GM21529 (cell line): ENCODE results near the gene CABLES1.

Source experiments
- ATAC-seq: cut with Tn5 transposase; IDR thresholded peaks from one replicate; pipeline ENCODE4 v1.9.1; 2021; ENCODE audit not compliant: unreplicated experiment

CABLES1 gene

DNA sequence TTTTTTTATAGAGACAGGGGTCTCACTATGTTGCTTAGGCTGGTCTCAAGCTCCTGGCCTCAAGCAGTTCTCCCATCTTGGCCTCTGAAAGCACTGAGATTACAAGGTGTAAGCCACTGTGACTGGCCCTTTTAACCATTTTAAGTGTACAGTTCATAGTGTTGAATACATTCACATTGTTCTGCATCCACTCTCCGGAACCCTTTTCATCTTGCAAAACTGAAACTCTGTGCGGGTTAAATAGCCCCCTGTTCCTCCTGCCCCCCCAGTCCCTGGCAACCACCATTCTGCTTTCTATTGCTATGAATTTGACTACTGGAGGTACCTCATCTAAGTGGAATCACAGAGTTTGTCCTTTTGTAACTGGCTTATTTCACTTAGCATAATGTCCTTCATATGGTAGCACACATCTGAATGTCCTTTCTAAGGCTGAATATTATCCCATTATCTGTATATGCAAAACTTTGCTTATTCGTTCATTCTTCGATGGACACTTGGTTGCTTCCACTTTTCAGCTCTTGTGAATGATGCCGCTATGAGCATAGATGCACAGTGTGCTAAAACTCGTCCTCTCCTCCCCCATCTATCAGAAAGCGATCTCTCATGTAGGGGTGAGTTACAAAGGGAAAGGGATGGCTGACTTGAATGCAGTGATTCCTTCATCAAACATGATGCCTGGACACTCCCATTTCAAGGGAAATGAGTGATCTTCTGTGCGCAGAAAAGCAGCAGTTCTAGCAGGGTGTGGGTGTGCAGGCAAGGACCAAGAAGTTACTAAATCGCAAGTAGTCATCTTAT lies 30.2 kb downstream of the CABLES1 start:
- ATAC-seq = no peak

DNA sequence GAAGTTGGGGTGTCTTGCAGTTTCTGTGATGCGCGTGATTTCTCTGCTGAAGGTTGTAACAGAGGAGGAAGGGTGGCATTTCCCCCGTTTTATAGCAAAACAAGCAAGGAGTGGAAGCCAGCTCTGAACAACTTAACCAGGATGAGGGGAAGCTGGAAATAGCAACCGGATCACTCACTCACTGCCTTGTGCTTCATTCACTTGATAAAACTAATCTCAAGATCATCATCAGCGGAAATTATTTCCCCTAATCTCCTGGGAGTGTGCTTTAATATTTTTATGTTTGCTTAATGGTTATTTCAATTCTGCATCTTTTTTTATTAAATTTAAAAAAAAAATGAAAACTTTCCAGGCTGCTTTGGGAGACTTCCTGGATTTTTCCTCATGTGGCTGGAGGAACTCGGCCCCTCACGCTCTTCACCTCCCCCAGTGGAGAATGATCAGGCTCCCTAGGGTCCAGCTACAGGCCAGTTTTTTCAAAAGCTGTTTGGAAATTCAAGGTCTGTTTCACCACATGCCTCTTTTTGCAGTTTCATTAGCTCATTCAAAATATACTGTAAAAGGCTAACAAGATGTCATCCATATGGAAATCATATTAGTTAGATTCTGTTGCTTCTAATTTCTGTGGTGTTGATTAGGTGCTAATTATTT lies 31.7 kb downstream of the CABLES1 start:
- ATAC-seq = no peak

DNA sequence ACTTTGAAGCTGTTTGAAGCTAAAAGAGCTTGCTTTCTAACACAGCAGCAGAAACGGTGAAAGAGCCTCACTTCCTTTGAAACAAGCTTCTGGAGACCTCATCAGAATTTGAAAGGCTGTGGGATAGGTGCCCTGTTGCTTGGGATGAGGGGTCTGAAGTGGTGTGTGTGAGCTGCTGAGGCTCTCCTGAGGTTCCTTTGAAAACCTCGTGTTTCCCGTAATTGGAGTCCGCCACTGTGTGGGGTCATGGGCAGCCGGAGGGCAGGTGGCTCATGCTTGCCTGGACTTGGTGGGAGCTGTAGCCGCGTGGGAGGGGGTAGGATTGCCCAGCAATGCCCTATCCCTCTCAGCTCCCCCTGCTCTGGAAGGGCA lies 34.4 kb downstream of the CABLES1 start:
- ATAC-seq = no peak

DNA sequence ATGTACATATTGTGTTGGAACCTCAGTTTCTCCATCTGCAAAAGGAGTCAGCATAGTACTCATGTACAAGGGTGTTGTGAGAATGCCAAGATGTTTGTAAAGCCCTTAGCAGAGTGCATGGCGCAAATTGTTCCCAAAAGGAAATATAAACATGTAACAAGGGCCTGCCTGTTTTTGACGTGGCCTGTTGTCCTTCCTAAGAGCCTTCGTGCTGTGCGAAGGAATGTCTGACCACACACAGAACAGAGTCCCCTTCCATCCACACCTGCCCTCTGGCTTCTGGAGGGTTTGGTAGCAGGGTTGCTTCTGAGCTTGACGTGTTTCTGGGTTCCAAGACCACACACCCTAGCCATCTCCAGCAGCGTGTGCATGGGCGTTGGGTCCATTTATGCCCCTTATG lies 34.9 kb downstream of the CABLES1 start:
- no peak for ATAC-seq

DNA sequence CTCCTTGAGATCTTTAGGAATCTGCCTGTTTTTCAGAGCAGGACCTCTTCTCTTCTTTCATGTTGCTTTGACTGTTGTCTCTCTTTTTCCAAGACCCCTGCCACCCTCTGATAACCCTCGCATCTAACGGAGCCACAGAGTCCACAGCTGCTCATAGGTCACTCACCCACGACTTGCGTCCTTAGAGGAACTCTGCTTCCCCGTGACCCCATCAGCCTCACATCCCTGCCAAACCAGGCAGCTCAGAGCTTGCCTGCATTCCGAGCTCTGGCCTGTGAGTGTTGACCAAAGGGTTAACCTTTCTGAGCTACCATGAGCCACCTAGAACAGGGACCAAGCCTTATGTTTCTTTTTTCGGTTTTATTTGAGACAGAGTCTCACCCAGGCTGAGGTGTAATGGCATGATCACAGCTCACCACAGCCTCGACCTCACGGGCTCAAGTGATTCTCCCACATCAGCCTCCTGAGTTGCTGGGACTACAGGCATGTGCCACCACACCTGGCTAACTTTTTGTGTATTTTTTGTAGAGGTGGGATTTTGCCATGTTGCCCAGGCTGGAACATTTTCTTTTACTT lies 36.4 kb downstream of the CABLES1 start:
- no peak for ATAC-seq

DNA sequence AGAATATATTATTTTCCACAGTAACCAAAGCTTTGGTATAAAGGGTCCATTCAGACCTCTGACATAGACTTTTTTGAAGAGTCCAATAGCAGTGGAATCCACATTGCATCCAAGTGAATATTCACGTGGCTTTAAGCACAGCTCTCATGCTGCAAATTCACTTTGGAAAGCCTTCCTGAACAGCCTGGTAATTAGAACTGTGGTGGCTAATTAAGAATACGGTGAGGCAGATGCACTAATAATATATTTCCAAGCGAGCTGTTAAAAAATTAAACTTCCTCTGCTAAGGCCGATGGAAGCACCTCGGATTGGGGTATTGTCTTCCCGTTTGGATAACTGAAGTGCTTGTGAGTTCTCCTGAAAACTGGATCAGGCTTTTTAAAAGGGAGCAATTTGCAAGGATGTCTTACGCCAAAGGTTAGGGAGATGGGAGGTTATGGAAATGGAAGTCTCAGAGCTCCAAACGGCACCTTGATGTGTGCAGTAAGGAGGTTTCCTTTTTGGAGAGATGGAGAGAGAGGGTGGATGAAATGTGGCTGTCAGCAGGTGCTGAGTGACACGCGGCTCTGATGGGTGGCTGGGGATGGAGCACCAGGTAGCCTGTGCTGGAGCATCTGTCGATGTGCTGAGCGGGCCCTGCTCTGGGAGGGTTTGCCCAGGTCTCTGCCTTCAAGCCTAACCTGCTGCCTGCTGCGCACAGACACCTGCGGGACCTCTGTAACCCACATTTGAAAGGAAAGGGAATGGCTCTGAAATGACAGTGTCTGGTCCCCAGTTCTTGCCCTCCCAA lies 37.5 kb downstream of the CABLES1 start:
- ATAC-seq = no peak

DNA sequence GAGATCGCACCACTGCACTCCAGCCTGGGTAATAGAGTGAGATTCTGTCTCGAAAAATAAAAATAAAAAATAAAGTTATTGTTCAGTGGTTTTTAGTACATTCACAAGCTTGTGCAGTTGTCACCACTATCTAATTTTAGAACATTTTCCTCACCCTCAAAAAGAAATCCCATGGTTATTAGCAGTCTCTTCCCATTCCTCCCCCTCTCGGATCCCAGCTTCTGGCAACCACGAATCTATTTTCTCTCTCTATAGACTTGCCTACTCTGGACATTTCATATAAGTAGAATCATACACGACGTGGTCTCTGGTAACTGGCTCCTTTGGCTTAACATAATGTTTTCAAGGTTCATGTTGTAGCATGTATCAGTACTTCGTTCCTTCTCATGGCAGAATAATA lies 38.6 kb downstream of the CABLES1 start:
- ATAC-seq = no peak

DNA sequence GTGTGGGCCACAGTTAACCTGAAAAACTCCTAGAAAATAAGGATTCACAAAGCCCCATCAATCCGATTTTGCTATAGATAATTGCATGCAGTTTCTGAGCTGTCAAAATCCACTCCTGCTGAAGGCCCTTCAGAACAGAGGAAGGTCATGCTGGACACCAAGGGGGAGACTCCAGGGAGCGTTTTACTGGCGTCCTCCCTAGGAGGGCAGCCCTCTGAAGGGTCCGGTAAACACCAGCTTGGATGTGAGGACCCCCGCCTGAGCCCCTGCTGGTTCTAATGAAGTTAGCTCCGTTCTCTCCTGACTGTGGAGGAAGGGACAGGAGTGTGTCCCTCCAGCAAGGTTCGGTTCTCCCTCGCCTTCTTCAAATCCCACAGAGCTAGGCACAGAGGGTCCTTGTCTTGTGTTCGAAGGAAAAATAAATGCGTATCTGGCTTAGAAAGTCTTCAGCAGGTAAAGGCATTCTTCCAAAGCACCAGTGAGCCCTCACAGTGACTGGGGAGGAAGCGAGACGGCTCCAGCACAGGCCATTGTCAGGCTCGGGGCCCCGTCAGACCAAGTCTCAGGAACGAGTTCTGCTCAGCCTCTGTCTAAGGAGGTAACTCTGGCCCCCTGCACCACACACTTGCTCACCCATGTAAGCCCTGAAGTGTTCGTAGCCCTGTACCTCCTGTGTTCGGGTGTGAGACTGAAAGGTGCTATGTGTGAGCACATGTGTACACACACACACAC lies 41.6 kb downstream of the CABLES1 start:
- ATAC-seq = no peak

DNA sequence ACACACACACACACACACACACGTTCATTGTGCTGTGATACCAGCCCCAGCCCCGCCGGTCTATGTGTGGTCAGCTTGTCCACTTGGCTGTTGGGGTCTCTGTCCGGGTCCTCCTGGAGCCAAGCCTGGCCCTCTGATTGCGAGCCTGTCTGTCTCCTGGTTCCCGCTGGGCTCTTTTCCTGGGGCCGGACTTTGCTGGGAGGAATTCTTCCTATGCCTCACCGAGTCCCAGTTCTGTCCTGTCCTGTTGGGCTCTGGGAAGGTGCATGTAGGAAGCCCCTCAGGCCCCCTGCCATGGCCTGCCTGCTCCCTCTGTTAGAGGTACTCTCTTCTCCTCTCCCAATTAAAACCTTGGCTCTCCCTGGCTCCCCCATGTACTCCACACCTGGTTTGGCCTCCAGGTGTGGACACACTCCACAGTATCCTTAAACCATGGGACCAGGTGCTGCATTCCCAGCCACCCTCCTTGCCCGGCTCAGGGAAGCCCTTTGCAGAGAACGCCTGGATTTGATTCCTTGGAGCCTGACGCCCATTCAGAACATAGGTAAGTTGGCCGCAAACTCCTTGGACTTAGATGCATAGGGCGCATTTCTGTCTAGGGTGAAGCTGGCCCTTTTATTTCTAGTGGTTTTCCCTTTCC lies 42.3 kb downstream of the CABLES1 start:
- ATAC-seq = no peak

DNA sequence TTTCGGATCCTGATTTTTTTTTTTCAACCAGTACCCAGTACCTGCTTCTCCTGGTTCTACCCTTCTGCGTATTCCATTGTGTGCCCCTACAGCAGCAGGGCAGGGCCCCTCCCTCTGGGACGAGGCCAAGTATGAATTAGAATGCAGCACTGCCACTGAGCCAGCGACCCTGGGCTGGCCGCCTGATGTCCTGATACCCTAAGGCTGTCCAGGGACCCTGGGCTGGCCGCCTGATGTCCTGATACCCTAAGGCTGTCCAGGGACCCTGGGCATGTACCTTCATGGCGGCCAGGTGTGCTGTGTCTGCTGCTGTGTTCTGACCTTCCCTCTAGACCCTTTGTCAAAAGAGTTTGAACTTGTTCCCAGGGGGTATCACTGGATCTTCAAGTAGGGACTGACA lies 42.9 kb downstream of the CABLES1 start:
- ATAC-seq = no peak

DNA sequence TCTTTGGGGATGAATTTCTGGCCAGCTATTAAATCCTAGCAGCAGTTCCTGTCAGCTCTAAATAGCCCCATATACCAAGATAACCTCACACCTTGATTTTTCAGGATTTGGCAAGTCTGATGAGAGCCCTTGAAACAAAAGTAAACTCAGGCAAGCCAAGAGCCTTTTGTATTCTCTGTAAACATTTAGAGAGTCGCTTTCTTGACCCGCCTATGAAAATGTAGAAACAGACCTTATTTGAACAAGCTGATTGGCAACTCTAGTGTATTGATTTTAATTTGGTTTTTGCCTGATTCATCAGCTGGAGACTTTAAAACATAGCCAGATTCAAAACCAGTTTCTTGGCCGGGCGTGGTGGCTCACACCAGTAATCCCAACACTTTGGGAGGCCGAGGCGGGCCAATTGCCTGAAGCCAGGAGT lies 43.4 kb downstream of the CABLES1 start:
- ATAC-seq = no peak

DNA sequence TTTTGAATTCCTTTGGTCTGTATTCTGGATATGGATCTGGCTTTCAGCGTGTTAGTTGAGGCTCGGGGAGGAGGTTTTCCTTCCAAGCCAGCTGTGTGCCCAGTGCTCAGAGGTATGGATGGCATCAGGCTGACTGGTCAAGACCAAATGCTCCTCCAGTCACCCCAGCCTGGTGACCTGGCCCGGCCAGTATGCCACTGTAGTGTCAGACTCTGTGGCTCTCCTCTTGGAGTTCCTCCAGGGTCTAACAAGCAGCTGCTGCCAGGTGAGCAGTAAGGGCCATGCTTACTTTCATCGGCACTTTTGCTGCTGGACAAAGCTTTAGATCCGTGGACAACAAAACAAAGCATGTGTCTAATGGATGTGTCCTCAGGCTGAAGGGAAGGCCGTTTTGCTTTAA lies 44.1 kb downstream of the CABLES1 start:
- no peak for ATAC-seq

DNA sequence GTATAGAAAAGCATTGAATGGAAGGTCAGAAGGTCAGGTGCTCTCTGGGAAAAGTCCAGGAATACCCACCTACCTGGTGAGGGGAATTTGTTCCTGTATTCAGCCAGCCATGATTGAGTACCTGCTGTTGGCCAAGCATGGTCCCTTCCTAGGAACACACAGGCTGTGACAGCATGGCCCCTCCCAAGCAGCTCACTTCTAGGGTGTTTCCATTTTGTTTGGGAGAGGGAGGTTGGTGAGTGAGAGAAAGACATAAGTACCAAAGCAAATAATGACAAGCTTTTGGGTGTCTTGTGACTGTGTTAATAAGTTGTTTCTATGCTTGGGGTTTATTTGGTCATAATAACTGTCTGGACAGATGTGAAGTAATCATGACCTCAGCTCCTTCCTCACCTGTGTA lies 46.3 kb downstream of the CABLES1 start:
- no peak for ATAC-seq

DNA sequence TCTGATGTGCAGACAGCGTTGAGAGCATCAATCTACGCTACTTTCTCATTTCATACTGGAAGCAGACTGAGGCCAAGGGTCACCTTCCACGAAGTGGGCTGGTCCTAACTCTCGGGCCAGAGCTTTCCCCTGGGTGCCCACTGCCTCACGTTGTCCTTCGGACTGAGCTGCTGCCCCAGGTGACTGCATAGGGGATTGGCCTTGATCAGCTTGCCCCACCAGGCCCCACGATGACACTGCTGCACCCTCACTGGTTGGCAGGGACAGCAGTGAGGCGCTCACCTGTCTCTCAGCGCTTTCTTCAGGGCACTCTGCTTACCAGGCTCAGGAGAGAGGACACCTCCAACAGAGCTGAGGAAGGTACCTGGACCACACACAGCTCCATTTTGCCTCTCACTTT lies 47.3 kb downstream of the CABLES1 start:
- no peak for ATAC-seq

DNA sequence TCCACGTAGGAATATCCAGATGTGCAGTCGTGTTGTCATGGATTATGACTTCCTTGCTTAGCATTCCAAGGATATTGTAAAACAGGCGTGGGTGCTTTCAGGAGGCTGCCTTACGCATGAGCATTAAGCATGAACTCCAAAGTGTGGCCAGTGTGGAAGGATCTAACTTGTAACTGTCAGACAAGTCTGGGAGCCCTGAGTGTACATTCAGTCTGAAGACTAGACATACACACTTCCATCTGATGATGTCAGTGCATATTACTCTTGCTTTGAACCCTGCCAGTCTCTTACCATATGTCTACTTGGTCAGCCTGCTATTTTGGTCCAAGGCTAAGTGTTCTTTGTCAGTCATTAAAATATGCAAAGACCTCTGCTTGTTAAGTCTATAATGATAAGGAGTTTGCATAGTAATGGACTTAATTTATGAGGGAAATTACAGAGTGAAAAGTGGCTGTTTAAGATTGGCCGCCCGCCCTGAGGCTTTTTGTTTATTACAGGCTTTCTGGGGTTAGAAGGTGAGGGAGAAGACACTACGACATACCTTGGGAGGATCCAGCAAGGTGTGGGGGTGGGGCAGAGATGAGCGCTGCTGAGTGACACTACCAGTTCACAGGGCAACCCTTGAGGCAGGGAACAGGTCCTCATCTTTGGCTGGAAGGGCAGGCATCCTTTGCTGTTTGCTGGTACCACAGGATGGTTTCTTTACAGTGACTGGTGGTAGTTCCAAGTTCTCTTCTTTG lies 48.3 kb downstream of the CABLES1 start:
- no peak for ATAC-seq

DNA sequence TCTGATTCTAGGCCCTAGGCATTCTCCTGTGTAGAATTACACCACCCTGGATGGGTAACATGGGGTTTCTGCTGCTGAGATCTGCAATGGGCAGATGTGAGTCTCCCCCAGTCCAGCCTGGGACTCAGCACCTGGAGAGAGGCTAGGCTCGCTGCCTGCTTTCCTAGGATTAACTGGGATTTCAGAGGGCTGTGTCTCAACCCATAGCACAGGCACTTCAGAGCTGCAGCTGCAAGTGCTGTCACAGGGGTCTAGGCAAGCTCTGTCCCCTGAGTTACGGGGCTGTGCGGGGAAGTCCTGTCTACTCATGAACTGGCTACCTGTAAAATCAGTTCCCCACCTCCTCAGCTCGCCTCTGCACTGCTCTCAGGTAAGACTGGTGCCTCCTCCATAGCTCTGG lies 51.5 kb downstream of the CABLES1 start:
- no peak for ATAC-seq

DNA sequence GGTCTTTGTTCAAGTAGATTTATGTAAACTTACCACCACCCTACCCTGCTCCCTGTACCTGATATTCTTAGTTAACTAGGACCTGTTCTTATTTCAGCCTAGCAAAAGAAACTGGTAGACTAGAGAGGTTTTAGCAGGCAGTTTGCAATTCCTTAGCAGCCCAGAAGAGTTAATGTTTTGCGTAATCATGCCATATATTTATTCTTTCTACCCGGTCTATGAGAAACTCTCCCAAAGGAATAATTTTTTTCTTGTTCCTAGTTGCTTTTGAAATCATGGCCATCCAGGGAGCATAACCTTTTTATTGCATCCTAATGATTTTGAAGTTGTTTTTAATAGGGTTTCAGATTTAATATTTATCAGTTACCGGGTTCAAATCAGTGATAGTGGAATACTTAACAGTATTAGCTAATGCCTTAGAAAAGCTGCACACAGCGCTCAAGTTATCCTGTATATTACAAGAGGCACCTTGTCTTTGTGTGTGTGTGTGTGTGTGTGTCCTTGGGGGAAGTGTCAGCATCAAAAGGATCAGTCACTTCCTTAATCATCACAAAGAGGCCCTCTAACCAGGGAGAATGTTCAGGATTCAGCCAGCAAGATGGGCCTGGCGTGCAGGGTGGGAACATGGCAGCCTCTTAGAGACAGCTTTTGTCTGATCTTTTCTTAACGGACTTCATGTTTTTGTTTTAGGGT lies 52.9 kb downstream of the CABLES1 start:
- ATAC-seq = no peak

DNA sequence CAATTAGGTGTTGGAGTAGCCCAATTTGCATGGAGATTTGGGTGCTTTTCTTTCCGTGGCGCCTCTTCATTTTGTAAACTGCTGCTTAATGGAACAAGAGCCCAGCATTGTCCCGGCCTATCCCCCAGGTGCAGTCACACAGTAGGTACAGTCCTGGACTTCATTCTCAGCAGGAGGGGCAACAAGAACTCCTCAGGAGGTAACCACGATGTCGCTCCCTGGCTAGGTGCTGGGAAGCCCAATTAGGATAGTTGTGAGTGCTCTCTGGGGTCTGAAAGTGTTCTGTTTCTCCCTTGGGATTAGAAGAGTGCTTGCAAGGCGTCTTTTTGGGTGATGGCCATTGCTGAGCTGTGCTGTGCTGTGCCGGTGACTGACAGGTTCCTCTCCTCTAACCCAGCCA lies 53.8 kb downstream of the CABLES1 start:
- ATAC-seq = no peak
